Raji (cell line): ENCODE measurements around the gene MEX3D.

Source experiments
- POLR2A ChIP-seq: IDR thresholded peaks from 2 replicates; pipeline ENCODE4 v1.6.1; 2011; ENCODE audit warnings: low read depth, low read length, control low read depth; ENCODE audit not compliant: insufficient read depth

The MEX3D gene

DNA sequence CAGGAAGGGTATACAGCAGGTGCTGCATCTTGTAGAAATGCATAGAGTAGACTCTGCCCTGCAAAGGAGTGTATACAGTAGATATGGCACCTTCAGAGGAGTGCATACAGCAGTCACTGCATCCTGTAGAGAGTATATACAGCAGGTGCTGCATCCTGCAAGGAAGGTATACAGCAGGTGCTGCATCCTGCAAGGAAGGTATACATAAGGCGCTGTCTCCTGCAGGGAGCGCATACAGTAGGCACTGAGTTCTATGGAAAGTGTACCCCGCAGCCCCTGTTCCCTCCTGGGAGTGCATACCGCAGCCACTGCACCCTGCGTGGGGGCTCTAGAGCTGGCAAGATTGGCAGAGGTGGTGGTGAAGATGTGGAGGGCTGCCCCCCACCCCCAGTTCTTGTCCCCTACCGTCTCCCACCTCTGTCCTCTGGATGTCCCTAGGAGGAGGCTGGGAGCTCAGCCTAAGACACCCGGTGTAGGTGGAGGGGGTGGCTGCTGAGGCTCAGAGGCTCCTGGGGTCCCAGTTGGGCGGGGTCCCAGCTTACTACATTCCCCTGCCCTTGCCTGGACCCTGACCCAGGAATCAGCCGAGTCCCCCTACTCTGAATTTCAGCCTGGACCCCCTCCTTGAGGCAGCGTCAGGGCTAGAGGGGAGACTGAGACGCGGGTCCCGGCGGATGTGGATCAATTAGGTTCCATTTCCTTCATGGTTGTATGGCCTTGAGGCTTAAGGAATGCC, 53.0 kb downstream of the MEX3D start:
- no peak for TF ChIP-seq POLR2A

DNA sequence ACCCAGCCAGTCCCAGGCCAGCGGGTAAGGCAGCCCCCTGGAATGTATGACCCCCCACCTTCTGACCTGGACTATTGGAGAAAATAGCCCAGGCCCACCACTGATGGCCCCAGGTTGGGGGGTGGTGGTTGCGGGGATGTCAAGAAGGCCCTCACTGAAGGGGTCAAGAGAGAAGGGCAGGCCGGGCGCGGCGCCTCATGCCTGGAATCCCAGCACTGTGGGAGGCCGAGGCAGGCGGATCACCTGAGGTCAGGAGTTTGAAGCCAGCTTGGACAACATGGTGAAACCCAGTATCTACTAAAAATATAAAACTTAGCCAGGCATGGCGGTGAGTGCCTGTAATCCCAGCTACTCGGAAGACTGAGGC, 53.8 kb downstream of the MEX3D start:
- TF ChIP-seq POLR2A, result no peak

DNA sequence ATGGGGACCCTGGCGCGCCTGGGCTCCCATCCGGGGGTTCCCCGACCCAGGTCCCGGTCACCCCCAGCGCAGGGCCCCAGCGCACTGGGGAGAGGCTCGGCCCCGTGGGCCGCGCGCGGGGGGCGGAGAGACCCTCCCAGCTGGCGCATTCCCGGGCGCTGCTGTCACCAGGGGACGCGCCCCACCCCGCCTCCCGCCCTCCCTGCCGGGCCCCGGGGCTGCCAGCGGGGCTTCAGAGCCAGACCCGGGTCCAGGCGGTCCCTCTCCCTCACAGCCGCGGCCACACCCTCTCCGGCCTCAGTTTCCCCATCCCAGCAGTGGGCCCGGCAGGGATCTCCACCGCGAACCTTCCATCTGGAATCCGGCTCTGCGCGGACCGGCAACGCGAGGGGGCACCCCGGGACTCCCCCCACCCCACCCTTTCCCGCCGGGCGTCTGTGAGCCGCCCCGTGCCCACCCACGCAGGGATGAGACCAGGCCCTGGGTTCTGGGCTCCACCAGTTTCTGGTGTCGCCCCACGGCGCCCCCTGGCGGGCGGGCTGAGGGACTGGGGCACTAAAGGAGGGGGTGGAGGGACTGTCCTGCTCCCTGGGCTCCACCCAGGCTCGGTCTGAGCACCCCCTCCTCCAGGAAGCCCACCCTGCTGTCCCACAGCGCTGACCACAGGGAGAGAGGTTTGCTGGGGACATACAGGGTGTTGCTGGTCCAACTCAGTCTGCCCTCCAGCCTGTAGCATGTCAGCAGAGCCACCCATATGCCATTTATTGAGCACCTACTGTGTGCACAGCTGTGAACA, 54.4 kb downstream of the MEX3D start:
- TF ChIP-seq POLR2A, result no peak

DNA sequence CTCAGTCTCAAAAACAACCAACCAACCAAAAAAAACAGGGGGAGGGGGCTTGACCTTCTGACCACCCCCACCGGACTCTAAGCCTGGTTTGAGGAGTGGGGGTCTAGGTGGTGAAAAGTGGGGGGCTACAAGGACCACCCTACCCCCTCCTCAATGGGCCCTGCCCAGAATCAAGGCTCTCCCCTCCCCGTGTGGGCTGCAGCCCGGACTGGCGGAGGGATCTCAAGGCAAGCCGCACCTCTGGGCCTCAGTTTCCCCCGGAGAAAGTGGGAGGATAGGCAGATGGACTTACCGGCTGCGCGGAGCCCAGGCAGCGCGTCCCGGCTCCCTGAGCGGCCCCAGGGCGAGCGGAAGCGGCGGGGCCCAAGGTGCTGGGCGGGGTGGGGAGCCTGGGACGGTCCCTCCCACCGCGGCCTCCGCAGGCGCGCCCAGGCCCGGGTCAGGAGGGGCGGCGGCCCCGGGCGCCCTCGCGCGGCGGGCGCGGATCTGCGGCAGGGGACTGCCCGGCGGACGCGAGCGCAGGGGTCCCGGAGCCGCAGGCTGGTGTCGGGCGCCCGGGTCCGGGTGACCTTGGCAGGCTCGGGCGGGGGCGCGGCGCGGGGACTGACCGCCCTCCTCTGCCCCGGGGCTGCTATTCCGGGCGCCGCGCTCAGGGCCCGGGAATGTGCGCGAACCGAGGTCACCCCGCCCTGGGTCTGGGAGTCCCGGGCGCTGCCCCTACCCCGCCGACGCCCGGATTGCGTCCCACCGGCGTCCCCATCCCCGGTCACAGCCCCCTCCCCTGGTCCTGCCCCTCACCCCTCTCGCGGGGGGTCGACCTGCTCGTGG, 55.2 kb downstream of the MEX3D start, which contains the start of gene ADAMTSL5:
Gene ADAMTSL5, minus strand, starts transcription at position 349 of the 828 bp plus-strand sequence. CDS start 2,076 bp downstream, outside the sequence.
- TF ChIP-seq POLR2A, result no peak

DNA sequence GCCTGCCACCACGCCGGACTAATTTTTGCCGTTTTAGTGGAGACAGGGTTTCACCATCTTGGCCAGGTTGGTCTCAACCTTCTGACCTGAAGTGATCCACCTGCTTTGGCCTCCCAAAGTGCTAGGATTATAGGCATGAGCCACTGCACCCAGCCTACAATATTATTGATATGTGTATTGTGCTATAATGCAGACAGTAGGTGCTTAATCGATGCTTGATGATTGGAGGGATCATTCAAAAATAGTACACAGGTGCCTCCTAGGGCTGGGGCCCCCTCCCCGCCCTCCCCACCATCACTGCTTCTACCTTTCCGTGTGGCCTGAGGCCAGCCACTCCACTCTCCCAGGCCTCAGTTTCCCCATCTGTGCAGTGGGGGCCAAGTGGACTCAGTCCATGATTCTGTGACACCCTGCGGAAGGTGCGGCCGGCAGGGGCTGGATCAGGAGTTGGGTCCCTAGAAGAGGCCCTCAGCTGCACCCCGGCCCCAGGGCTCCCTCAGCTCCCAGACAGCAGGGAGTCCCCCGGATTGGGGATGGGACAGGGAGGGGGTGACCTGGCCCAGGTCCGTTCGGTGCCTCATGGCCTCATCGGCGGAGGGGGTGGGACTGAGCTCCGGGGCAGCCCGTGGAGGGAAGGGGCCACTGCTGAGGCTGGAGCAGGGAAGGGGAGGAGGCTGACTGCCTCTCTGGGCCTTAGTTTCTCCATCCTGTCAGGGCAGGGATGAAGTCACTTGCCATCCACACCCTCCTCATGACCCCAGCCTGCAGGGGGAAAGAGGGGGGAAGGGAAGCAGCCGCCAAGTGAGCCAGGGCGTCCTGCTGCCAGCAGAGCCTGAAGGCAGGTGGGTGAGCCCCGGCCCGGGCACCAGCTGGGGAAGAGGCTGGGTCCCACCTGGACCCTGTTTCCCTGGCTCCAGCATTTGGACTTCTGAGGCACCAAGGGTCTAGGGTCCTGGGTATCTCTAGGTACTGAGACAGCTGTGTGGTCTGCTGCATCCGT, 56.5 kb downstream of the MEX3D start:
- TF ChIP-seq POLR2A, result no peak

DNA sequence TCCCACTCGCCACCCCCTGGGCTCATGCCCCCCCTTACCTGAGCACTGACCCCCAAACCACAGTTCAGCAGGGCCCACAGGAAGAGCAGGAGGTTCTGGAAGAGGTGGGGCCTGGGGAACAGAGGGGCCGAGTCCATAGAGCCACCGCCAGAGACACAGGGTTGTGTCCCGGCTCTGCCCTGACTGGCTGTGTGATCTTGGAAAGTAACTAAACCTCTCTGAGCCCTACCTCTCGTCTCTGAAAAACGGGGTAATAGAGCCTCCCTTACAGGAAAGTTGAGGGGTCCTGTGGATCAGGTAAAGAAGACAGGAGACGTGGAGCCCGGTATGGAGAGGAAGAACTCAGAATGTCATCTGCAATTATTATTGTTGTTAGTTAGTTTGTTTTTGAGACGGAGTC, 57.3 kb downstream of the MEX3D start:
- TF ChIP-seq POLR2A, result no peak

DNA sequence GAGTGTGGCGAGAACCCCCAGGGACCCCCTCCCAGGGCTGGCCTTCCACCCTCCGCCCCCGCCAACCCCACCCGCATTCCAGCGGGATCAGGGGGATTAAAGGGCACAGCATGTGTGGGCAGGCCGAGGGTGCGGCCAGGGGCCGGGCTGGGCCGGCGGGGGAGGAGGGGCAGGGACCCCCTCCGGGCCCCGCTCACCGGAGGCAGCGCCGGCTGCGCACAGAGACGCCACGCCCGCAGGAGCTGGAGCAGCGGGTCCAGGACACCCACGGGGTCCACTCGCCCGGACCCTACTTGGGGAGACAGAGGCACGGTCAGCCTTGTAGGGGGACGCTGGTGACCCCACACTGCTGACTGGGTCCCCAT, 57.7 kb downstream of the MEX3D start:
- TF ChIP-seq POLR2A, result no peak

DNA sequence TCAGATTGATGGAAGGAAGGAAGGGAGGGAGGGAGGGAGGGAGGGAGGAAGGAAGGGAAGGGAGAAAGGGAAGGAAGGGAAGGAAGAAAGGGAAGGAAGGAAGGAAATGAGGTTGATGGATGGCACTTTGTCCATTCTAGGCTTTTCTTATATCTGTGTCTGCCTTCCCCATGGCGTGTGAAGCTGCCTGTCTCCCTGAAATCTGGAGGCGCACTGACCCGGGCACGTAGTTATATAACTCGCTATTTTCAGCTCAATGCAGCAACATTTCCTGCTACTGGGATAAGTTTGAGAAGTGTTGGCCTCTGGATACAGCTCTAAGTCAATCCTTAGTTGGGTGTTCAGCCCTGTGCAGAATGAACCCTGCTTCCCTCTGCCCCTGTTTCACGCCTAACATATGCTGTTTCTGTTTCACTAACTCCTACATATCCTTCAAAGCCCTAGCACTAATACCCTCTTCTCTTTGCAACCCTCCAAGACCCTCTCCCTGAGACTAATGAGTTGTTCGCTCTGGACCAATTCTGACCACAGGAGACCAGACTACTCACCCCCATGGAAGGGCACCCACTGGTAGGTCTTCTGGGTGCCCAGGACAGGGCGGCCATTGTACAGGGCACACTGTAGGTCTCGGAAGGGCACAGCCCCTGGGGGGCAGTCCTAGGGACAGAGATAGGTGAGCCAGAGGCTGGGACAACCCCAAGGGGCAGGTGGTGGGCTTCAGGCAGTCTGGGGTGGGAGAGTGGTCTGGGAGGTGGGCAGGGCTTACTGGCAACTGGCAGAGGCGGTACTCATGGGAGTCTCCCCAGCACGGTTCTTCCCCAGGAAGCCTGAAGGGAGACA, 58.3 kb downstream of the MEX3D start:
- TF ChIP-seq POLR2A, result no peak

DNA sequence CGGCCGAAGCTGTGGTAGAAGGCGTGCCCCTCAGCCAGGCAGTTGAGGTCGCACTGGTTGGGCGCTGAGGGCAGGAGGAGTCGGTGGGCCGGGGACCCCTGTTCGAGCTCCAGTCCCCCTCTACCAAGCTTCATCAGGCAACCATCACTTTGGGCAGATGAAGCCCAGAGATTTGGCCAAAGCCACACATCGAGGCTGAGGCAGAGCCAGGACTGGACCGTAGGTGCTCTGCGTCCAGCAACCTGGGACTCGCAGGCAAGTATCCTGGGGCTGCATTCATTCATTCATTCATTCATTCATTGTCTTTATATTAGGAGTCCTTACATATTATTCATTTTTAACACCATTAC, 59.6 kb downstream of the MEX3D start:
- TF ChIP-seq POLR2A, result no peak

DNA sequence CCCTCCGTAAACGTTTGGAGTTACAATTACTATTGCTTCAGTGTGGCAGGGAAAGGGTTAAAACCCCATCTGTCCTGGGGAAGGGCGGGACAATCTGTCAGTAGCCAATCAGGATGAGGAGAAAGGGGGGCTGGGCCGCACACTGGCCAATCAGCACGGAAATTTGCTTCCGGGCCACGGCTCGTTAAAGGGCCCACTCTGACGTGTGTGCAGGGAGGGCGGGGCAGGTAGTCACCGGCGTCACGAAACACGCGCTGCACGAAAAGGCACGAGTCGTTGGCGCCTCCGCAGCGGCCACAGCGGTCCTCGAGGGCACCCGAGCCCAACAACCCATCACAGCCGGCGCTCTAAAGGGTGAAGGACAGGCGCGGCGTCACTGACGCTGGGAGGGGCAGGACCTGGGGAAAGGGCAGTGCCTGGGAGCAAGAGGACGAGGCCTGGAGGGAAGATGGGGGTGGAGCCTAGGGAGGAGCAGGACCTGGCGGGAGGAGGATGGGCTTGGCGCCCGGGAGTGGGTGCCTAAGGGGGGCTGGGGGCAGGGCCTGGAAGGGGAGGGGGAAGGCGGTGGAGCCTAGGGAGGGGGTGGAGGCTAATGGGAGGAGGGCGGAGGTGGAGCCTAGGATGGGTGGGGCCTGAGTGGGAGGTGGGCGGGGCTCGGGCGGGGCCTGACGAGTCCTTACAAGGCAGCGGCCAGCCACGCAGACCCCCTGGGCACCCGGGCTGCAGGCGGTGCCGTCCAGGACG, 60.2 kb downstream of the MEX3D start:
- TF ChIP-seq POLR2A, result no peak

DNA sequence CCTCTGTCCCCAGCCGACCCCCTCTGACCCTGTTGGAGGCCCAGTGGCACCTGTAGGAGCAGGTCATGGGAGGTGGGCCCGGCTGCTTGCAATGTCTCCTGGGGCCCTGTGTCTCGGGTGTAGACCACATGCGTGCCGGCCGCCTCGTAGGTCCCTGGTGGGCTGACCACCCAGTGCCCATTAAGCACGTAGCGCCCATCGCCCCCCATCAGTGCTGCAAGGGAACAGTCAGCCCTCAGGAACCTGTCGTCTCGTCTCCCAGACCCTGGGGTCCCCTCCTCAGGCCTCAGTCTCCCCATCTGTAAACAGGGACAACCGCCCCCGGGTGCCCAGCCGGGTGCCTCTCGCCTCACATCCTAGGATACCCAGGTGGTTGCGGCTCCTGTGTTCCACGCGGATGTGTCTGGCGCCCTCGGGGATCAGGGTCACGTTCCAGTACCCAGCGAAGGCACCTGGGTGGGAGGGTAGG, 60.9 kb downstream of the MEX3D start:
- TF ChIP-seq POLR2A, result no peak

DNA sequence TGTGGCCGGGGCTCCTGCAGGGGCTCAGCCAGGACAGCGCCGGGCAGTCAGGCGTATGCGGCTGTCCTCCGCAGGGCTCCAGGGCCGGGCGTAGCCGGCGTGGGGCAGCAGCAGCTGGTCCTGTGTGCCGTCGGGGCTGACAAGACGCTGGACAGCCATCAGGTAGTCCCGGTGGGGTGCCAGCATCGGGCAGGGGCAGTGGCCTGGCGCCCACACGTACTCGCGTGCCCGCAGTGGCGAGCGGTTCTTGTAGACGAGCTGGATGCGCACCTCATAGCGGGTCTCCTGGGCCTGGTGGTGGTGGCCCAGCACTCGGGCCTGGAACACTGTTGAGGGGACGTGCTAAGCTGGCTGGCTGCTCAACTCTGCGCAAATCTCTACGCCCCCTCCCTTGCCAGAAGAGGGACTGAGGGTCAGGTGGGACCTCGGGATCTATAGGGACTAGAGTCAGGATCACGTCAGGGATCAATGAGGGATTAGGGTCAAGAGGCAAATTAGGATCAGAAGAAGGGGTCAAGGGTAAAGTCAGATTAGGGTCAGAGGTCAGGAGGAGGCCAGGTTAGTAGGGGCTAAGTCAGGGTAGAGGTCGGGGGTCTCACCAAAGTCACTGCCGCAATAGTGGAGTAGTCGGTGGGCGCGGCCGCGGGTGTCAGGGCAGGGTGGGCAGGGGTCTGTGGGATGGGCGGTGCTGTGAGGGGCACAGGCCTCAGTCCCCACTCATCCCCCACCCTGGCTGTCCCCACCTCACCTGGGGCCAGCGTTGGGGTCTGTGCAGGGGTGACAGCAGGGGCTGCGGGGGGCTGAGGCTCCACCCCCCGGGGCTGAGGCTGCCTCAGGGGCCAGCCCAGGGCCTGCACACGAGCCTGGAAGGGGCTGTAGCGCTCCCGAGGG, 61.9 kb downstream of the MEX3D start:
- no peak for TF ChIP-seq POLR2A
